Neutrophil (primary cell): Measurements from ENCODE around the gene LAMC3.

Source experiments
- H3K27ac ChIP-seq: fragments of 200-600 bp; sonication (generic); 2 replicates; pipeline ENCODE4 v1.5.1; 2016; ENCODE audit warnings: mild to moderate bottlenecking, moderate library complexity
- H3K27me3 ChIP-seq: fragments of 200-600 bp; sonication (generic); 2 replicates; pipeline ENCODE4 v1.6.0; 2016; ENCODE audit warnings: mild to moderate bottlenecking
- H3K36me3 ChIP-seq: fragments of 200-600 bp; sonication (generic); 2 replicates; pipeline ENCODE4 v1.5.1; 2017
- H3K4me1 ChIP-seq, 2 experiments: fragments of 200-600 bp in 1 of 2; sonication (generic) in 1 of 2; 1 replicate in 1 of 2; 2 replicates in 1 of 2; pipeline versions ENCODE4 v1.5.1 to v1.6.1; 2013 to 2016; ENCODE audit warnings: low read depth in 1 of 2, low read length in 1 of 2, mild to moderate bottlenecking in 1 of 2, moderate library complexity in 1 of 2; ENCODE audit not compliant: control insufficient read depth in 1 of 2, insufficient read depth in 1 of 2
- H3K4me3 ChIP-seq, 2 experiments: fragments of 200-600 bp in 1 of 2; sonication (generic) in 1 of 2; 1 replicate in 1 of 2; 2 replicates in 1 of 2; pipeline ENCODE4 v1.5.1; 2013 to 2016; ENCODE audit warnings: low read depth in 1 of 2, low read length in 1 of 2, mild to moderate bottlenecking in 1 of 2, moderate library complexity in 1 of 2
- H3K9me3 ChIP-seq: fragments of 200-600 bp; sonication (generic); 2 replicates; pipeline ENCODE4 v1.5.1; 2016
- TF ChIP-seq, protein P1 (sequence below): fragments of 200-600 bp; sonication (generic); IDR thresholded peaks from 2 replicates; pipeline ENCODE4 v1.5.1; 2016; ENCODE audit warnings: antibody characterized with exemption

The LAMC3 gene

DNA sequence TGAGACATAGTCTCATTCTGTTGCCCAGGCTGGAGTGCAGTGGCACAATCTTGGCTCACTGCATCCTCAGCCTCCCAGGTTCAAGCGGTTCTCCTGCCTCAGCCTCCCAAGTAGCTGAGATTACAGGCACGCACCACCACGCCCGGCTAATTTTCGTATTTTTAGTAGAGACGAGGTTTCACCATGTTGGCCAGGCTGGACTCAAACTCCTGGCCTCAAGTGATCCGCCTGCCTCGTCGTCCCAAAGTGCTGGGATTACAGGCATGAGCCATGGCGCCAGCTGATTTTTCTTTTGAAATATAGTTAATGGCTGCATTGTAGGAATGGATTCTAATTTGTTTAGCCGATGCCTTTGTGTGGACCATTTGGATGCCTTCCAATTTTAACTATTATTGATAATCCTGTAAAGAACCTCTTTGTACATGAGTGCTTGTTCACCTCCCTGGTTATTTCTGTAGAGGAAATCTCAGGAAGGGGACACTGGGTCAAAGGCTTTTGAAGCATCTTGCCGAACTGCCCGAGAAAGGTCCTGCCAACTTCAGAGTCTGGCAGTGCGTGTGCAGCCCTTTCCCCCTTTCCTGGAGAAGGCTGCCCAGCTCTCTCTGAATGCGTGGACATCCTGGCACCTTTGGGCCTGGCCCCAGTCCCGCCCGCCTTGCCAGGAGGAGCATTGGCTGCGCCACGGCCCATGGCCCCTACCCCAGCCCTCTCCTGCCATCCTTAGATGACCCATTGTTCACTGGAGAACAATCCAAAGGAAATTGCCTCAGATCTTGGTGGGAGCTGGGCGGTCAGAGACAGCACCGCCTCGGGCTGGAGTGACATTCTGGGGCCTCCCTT is 107.5 kb downstream of the LAMC3 start:
- H3K4me1 ChIP-seq = peaks cover 5 to 12% of the 10 kb centered on the region in 2 experiments
- H3K4me3 ChIP-seq = no peak overlapping the region
- no peaks in the 10 kb centered on the region for H3K27me3 ChIP-seq
- H3K36me3 ChIP-seq = no peaks in the 10 kb centered on the region
- H3K9me3 ChIP-seq = no peaks in the 10 kb centered on the region
- TF ChIP-seq, protein P1, sequence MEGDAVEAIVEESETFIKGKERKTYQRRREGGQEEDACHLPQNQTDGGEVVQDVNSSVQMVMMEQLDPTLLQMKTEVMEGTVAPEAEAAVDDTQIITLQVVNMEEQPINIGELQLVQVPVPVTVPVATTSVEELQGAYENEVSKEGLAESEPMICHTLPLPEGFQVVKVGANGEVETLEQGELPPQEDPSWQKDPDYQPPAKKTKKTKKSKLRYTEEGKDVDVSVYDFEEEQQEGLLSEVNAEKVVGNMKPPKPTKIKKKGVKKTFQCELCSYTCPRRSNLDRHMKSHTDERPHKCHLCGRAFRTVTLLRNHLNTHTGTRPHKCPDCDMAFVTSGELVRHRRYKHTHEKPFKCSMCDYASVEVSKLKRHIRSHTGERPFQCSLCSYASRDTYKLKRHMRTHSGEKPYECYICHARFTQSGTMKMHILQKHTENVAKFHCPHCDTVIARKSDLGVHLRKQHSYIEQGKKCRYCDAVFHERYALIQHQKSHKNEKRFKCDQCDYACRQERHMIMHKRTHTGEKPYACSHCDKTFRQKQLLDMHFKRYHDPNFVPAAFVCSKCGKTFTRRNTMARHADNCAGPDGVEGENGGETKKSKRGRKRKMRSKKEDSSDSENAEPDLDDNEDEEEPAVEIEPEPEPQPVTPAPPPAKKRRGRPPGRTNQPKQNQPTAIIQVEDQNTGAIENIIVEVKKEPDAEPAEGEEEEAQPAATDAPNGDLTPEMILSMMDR = no peak
- H3K27ac ChIP-seq = no peak overlapping the region

DNA sequence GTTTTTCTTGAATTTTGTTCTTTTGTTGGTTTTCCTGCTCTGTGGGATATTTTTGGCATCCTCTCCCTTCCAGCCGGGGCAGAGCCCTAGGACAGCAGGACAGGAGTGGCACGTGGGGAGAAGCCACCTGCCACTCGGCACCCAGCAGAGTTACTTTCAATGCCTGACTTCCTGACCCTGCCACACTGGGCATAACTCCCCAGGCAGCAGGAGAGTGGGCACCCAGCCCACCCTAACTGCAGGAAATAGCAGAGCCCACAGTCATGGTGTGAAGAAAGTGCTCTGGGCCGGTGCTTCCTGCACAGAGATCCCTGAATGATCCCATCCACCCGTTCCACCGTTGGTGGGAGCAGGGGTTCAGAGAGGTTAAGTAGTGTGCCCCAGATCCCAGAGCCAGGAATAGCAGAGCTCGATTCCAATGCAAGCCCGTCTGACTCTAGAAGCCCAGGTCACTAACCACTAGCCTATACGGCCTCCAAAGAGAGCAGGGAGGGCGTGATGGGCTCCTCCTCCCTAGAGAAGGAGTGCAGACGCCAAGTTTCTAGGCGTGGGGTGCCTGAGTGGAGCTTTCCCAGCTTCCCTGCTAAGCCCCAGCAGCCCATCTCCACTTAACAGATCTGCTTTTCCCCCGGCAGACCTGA is 108.3 kb downstream of the LAMC3 start:
- Histone ChIP-seq H3K4me1 (peaks cover 5 to 12% of the 10 kb centered on the region in 2 experiments), H3K9me3 (no peaks in the 10 kb centered on the region), H3K4me3 (no peak overlapping the region), H3K27ac (no peak overlapping the region), H3K36me3 (no peaks in the 10 kb centered on the region), H3K27me3 (no peaks in the 10 kb centered on the region)
- TF ChIP-seq, protein P1 = no peak

DNA sequence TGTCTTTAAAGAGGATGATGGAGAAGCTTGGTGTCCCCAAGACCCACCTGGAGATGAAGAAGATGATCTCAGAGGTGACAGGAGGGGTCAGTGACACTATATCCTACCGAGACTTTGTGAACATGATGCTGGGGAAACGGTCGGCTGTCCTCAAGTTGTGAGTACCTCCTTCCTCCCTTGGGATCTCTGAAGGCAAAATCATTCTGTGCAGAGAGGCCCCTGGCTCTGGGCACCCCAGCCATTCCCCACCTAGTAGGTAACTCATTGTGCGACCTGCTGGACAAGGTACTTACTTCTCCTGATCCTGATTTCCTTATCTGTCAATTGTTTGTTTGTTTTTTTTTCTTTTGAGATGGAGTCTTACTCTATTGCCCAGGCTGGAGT is 108.8 kb downstream of the LAMC3 start:
- TF ChIP-seq, protein P1 = no peak
- Histone ChIP-seq H3K4me3 (no peak overlapping the region), H3K27ac (no peak overlapping the region), H3K27me3 (no peaks in the 10 kb centered on the region), H3K4me1 (peaks cover 5 to 12% of the 10 kb centered on the region in 2 experiments), H3K36me3 (no peaks in the 10 kb centered on the region), H3K9me3 (no peaks in the 10 kb centered on the region)

DNA sequence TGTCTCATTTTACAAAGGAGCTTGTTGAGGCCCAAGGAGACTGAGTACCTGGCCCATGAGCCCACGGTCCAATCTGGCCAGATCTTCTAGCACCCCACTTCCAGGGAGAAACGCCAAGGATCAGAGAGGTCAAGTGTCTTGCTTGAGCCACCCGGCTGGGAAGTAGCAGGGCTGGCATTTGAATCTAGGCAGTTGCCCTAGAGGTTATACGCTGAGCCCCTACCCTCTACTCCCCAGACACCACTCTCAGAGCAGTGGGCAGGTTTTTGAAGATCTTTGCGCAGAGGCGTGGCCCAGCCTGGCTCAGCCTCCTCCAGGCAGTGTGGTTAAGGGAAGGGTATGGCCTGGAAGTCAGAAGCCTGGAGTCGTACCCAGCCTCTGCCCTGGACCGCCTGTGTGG is 110.6 kb downstream of the LAMC3 start:
- Histone ChIP-seq H3K36me3 (no peaks in the 10 kb centered on the region), H3K4me1 (peaks cover 10 to 19% of the 10 kb centered on the region in 2 experiments), H3K4me3 (no peak overlapping the region), H3K9me3 (no peaks in the 10 kb centered on the region), H3K27ac (no peak overlapping the region), H3K27me3 (no peaks in the 10 kb centered on the region)
- TF ChIP-seq, protein P1 = no peak

DNA sequence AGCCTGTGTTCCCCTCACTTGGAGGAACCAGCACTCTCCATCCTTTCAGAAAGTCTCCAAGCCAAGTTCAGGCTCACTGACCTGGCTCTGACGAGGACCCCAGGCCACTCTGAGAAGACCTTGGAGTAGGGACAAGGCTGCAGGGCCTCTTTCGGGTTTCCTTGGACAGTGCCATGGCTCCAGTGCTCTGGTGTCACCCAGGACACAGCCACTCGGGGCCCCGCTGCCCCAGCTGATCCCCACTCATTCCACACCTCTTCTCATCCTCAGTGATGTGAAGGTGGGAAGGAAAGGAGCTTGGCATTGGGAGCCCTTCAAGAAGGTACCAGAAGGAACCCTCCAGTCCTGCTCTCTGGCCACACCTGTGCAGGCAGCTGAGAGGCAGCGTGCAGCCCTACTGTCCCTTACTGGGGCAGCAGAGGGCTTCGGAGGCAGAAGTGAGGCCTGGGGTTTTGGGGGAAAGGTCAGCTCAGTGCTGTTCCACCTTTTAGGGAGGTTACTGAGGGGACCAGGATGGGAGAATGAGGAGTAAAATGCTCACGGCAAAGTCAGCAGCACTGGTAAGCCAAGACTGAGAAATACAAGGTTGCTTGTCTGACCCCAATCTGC is 111.8 kb downstream of the LAMC3 start:
- peaks cover 18 to 25% of the 10 kb centered on the region in 2 experiments for H3K4me1 ChIP-seq
- H3K9me3 ChIP-seq = no peaks in the 10 kb centered on the region
- no peak overlapping the region for H3K27ac ChIP-seq
- no peaks in the 10 kb centered on the region for H3K27me3 ChIP-seq
- H3K36me3 ChIP-seq = no peaks in the 10 kb centered on the region
- TF ChIP-seq, protein P1 = no peak
- H3K4me3 ChIP-seq = no peak overlapping the region
